Dermis microvascular lymphatic vessel endothelial cell (primary cell): ENCODE results near the gene RGS7BP. TPM values are rescaled to one million over a fixed set of nuclear protein-coding genes. Genes with fewer than 3 reads are reported as not detected.

Experiments
- DNase-seq, 2 donors: peaks; one replicate each; pipeline versions ENCODE4 v3.0.0 to v3.0.0-alpha.2; 2010; ENCODE audit warnings: low read depth in 2 of 2
- total RNA-seq: library from RNA; depleted of rRNA; stranded (reverse); fragments of >200 nt; gene quantifications from 2 replicates; pipeline ENCODE4 v1.2.1, GENCODE V29; 2014

Gene RGS7BP
- total RNA-seq, 1 donor from 2014 or later: 0.13 TPM

DNA sequence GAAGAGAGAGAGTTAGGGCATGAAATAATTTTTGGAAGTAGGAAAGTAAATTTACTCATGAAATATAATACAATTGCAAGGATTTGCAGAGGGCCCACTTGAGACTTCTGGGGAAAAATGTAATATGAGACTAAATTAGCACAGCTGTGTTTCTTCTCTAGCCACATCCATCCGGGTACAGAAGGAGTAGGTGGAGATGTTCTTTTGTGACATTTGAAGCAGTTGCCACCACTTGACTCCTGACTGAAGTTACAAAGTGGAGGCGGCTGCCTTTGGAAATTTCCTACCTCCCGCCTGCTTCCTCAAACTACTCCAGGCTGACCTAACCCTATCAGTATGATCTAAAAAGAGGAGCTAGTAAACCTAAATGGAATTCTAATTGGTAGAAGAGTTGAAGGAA, 126.4 kb downstream of the RGS7BP start:
- DNase-seq: no peak

DNA sequence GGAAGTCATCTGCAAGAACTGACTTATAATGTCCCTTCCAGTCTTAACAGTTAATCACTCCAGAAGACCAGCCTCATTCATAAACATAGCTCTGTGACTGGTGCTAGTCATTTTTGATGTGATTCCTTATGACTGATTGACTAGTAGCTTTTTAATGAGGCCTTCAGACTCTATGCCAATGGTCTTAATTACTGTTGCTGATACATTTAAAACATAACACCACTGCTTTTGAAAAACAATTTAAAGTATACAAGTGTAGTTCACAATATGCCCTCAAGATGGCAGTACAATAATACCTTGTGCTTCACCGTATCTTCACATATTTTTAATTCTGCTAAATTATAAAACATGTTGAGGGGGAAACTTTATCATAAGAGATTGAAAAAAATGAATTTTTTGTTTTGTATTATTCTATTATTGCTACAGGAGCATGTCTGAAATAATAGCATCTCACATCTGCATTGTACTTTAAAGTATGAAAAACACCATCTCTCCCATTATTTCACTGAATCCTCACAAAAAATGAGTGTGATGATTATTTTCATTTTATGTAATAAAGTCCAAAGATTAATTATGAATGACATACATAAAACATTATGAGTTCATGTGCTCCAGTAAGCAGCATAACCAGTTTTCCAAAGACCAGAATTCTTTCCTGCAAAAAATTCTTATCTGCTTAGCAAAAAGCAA, 129.3 kb downstream of the RGS7BP start:
- peak; percentile 21 to 41 for DNase-seq

DNA sequence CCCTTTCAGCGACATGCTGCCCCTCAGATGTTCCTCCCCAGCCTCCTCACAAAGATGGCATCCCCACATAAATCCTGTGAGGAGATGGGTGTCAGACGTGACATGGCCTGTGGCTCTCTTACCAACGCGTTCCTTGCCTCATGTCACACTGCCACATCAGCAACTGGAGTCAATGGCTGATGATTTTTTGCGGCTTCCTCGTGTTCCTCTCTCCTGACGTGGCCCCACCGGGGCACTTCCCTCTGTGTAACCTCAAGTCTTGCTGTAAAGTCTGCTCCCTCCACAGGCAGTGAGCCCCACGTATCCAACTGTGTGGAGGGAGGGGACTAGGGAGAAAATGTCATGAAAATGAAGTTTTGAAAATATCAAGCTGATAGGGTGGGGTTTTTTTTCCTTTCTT, 131.3 kb downstream of the RGS7BP start:
- no peak for DNase-seq

DNA sequence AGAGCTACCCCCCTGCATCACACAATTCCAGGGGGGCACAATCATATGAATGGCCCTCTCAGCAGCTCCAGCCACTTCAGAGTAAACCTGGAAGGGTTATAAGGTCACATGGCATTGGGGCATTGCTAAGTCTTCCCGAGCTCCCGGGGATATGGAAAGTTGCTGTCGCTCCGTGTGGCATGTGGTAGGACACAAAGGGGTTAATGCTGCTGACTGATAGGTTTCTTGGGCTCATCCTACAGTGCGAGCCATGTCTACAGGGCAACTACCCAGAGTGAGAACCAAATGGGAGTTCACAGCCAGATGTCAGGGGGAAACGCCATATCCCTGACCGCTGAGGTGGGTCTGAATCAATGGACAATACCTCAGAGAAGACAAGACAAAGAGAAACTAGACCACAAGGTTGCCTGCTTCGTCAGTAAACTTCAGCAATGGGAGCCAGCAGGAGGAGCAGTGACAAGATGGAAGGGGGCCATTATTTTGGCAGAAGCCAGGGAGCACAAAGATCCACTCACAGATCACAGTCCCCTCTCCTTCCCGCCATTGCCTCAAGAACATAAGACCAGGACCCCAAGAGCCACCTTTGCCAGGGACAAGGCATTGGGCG, 132.1 kb downstream of the RGS7BP start:
- DNase-seq: no peak

DNA sequence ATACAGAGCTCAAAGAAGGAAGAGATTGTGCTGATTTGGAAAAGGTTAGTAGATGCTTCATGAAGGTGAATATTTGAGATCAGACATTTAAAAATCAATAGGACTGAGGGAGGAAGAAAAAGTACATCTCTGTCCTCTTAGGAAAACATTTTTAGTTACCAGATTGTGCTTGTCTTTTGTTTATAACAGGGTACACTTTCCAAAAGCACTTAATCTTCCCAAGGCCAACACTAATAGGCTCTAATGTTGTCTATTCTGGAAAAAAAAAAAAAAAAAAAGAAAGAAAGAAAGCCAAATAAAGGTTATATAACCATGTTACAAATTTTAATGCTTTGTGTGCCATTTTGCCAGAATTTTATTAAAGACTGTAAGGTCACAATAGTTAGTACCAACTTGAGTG, 139.0 kb downstream of the RGS7BP start:
- DNase-seq: no peak

DNA sequence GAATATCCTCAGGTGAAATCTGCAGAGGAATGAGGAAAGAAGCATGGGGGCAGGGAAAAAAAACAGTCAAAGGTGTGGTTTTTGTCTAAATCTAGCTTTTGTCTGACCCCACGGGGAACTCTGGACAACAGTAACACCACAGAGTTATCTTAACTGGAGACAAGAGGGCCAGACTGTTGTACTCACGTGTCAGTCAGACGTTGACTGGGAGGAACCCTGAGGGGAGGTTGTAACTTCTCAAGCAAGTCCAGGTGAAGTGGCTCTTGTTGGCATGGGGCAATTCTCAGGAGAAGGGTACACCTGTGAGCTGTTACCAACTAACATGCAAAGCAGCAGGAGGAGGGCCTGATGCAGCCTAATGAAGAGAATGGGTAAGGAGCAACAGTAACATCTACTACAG, 140.4 kb downstream of the RGS7BP start:
- DNase-seq: no peak

DNA sequence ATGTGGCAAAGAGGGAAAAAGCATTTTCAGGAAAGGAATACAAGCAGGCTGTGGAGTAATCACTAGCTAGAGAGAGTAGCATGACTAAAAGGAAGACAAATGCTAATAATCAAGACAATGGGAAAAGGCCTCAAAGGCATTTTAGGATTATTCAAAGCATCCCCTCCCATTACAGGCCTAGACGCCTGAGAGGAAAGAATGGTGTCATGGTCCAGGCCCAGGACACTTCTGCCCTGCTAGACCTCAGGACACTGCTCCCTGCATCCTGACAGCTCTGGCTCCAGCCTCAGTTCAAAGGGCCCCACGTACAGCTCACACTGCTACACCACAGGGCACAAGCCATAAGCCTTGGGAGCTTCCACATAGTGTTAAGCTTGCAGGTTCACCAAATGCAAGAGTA, 143.7 kb downstream of the RGS7BP start:
- DNase-seq: no peak

DNA sequence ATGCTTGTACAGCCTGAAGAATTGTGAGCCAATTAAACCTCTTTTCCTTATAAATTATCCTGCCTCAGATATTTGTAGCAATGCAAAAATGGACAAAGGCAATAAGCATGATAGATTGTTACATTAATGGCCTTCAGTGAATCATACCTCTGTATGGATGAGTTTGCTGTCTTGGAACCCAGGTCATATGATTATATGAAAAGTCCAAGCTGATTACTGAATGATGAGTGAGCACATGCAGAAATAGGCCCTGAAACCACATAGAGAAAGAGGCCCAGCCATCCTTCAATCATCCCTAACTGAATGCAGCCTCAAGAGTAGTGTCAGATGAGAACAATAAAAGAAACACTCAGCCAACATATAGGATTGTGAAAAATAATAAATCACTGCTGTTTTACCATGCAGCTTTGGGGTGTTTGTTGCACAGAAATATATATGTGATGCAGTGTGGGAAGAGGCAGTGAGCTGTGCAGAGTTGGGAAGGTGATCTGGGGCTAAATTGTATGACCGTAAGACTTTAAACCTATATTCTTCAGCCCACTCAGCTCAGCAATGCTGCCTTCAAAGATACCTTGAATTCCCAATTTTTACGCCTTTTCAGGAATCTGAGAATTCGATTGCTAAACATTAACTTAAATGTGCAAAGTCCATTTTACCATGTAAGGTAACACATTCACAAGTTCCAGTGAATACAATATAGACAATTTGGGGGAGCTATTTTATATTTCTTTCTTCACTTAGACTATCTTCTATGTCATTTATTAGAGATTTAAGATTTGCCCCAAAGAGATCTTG, 148.1 kb downstream of the RGS7BP start:
- DNase-seq: no peak

DNA sequence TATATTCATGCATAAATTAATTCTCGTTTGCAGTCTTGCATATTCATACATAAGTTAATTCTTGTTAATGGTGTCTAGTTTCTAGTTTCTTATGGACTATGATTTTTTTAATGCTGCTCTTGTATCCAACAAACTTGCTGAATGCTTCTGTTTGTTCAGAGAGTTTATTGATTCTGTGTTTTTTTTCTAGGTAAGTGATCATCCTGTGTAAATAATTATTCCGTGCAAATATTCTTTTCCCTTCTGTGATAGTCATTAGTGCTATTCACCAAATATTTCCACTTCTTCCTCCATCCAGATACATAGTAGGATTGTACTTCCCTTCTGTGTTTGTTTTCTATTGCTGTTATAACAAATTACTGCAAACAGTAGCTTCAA, 148.7 kb downstream of the RGS7BP start:
- no peak for DNase-seq

DNA sequence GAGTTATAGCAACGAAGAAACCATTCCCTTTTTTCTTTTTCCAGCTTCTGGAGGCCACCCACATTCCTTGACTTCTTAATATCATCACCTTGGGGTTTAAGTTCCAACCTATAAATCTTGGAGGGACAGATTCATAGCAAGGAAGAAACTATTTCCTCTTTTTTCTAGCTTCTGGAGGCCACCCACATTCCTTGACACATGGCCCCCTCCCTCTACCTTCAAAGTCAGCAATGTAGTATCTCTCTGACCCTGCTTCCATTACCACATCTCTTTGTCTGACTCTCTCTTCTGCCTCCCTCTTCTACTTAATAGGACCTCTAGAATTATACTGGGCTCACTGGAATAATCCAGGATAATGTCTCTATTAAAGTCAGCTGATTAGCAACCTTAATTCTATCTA, 149.8 kb downstream of the RGS7BP start:
- no peak for DNase-seq

DNA sequence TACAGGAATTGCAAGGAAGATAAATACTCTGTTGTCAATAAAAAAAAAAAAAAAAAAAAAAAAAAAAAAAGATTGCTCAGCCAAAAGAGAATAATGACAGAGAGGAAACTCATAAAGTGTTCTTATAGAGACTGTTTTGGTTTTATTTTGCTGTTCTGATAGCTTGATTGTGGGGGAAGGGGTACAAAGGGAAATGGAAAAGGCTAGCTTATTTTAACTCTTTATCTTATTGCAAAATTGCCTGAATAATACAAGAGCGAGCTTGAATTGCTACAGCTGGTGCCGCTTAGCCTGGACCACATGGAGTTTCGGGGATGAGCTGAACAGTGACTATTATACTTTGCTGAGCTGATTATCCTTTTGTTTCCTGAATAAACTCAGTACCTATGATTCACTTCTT, 153.5 kb downstream of the RGS7BP start:
- no peak for DNase-seq

Other genes starting within 250 kb of the RGS7BP start
- gene SHISAL2B, start 184.5 kb downstream of the RGS7BP start, total RNA-seq: not detected in 2 replicates